ENCODE measurements around the gene NETO1. TPM values are rescaled to one million over a fixed set of nuclear protein-coding genes. Genes with fewer than 3 reads are reported as not detected.

Gene NETO1
- total and polyA plus RNA-seq, 5 experiments from 2014 or later = 0.21 to 1.7 TPM; not detected in 3

DNA sequence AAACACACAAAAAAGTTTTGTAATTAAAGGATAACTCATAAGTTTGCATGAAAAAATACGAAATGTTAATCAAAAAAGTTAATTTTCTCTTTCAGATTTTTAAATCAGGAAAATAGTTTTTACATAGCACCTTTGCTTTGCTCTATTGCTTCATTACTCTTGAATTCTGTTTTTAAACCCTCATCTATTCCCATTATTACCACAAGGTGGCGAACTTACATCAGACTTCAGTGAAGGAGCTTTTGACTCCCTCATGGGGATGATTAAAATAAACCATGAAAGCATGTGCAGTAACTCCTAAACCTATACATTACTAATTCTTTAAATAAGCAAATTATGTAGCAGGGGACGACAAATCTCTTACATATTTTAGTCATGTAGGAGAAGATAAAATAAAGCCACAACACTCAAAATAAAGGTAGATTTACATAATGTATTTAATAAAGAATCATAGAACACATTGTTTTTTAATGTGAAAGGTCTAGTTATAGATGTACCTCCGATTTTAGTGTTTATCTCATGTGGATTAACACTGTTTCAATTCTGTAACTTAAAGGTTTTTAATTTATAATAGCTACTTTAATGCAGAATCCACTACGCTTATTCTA, 105.2 kb downstream of the NETO1 start:
- DNase-seq (peak in 3 of 10 donors; percentile 13 to 39 (median 23)), ATAC-seq (no peak)
- POLR2A ChIA-PET = no interaction called here
- Mint-ChIP-seq H3K4me1 (no peaks in the 10 kb centered on the region), H3K9me3 (peaks cover 0 to 2% (median 0%) of the 10 kb centered on the region in 9 donors), H3K27me3 (peaks cover 0 to 3% (median 0%) of the 10 kb centered on the region in 5 donors), H3K4me3 (no peak overlapping the region), H3K27ac (no peak overlapping the region), H3K36me3 (no peaks in the 10 kb centered on the region)

DNA sequence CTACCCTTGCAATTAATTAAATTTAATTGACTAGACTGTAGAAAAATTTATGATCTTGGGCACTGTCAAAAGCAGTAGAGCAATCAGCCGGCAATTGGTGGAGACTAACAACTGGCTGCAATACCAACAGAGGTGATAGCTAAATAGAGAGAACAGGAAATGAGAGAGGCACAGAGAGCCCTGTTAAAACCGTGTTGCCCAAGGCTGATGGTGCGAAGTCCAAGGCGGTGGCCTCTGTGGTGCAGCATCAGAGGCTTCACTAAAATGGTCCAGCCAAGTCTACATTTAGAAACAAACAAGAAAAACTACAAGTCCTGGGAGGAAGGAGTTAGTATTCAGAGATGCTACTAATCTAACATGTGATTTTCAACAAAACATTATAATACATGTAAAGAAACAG, 115.6 kb downstream of the NETO1 start:
- H3K4me1 Mint-ChIP-seq = no peaks in the 10 kb centered on the region
- no peak overlapping the region for H3K27ac Mint-ChIP-seq
- DNase-seq (no peak), ATAC-seq (no peak)
- H3K4me3 Mint-ChIP-seq = no peak overlapping the region
- no peaks in the 10 kb centered on the region for H3K36me3 Mint-ChIP-seq
- POLR2A ChIA-PET = no interaction called here
- peaks cover 0 to 4% (median 0%) of the 10 kb centered on the region in 9 donors for H3K9me3 Mint-ChIP-seq
- H3K27me3 Mint-ChIP-seq = peaks cover 0 to 3% (median 0%) of the 10 kb centered on the region in 5 donors

DNA sequence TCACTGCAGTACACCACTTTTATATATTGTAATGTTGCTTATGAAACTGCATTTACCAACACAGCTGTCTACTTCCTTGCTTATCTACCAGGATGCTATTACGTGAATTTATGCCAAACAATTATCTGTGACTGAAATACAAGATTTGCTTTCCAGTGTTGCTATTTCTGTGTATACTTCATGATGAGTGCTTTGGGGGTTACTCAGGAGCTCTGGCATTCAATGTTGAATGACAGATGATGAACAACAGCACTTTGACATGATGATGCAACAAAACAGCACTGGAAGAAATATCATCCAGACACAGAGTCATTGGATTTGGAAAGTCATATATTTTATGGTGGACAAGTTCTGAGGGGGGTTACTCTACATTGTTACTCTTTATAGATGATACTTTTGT, 125.8 kb downstream of the NETO1 start:
- H3K27ac Mint-ChIP-seq = no peak overlapping the region
- no peaks in the 10 kb centered on the region for H3K4me1 Mint-ChIP-seq
- no peak overlapping the region for H3K4me3 Mint-ChIP-seq
- POLR2A ChIA-PET = no interaction called here
- H3K9me3 Mint-ChIP-seq = peaks cover 0 to 2% (median 0%) of the 10 kb centered on the region in 9 donors
- no peaks in the 10 kb centered on the region for H3K36me3 Mint-ChIP-seq
- DNase-seq = no peak
- no peak for ATAC-seq
- H3K27me3 Mint-ChIP-seq = peaks cover 0 to 2% (median 2%) of the 10 kb centered on the region in 5 donors

DNA sequence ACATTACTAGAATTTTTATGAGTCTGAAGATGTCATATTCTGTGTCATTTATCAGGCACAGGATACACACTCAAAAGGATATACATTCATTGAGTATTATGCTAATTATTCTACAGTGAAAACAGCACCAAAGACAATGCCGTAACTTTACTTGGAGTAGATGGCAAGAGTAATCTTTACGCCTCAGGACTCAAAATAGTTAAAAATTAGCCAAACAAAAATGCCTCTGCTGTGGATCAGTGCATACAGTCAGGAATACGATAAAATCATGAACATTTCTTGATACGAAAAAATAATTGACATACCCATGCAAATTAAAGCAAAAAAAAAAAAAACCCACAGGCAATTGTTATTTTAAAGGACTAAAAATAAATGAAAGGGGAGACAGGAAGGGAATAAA, 129.7 kb downstream of the NETO1 start:
- Mint-ChIP-seq H3K4me1 (no peaks in the 10 kb centered on the region), H3K4me3 (no peak overlapping the region), H3K36me3 (no peaks in the 10 kb centered on the region), H3K27me3 (peaks cover 0 to 2% (median 2%) of the 10 kb centered on the region in 5 donors), H3K27ac (no peak overlapping the region), H3K9me3 (peaks cover 0 to 2% (median 0%) of the 10 kb centered on the region in 9 donors)
- ATAC-seq (no peak), DNase-seq (no peak)
- POLR2A ChIA-PET = no interaction called here

DNA sequence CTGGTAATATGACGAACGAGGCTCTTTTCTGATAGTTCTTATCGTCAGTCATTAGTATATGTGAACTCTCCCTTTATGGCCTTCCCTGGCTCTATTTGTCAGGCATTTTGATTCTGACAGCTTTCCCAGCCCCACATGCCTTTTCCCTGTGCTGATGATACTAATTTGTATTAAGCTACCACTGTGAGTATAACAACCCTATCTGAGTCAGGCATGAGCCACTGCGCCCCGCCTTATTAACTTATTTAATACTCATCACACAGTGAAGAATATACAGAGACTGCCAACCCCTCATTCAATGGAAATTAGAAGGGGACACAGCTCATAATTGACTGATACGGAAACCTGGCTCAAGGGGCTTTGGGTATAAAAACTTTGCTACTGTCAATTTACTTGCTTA, 140.0 kb downstream of the NETO1 start:
- POLR2A ChIA-PET = no interaction called here
- Mint-ChIP-seq H3K9me3 (peaks cover 0 to 9% (median 0%) of the 10 kb centered on the region in 9 donors), H3K4me1 (peaks cover 0 to 2% (median 0%) of the 10 kb centered on the region in 4 donors), H3K27me3 (peaks cover 0 to 4% (median 0%) of the 10 kb centered on the region in 5 donors), H3K27ac (no peak overlapping the region), H3K4me3 (no peak overlapping the region), H3K36me3 (no peaks in the 10 kb centered on the region)
- DNase-seq = no peak
- ATAC-seq = no peak

DNA sequence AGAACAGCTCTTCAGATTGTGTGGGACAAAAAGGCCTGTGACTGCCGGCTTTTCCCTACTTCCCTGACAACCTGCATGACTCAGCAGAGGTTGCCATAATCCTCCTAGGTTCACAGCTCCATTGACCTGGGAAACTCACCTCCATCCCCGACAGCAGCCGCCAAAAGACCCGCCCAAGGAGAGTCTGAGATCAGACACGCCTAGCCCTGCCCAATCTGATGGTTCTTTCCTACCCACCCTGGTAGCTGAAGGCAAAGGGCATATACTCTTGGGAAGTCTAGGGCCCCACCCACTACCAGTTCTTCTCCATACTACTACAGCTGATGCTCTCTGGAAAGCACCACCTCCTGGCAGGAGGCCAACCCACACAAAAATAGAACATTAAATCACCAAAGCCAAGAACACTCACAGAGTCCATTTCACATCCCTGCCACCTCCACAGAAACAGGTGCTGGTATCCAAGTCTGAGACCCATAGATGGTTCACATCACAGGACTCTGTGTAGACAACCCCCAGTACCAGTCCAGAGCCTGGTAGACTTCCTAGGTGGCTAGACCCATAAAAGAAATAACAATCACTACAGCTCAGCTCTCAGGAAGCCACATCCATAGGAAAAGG, 140.6 kb downstream of the NETO1 start:
- ATAC-seq (no peak), DNase-seq (no peak)
- Mint-ChIP-seq H3K4me1 (peaks cover 0 to 2% (median 0%) of the 10 kb centered on the region in 4 donors), H3K4me3 (no peak overlapping the region), H3K36me3 (no peaks in the 10 kb centered on the region), H3K9me3 (peaks cover 0 to 9% (median 0%) of the 10 kb centered on the region in 9 donors), H3K27ac (no peak overlapping the region), H3K27me3 (peaks cover 0 to 4% (median 0%) of the 10 kb centered on the region in 5 donors)
- POLR2A ChIA-PET = no interaction called here

DNA sequence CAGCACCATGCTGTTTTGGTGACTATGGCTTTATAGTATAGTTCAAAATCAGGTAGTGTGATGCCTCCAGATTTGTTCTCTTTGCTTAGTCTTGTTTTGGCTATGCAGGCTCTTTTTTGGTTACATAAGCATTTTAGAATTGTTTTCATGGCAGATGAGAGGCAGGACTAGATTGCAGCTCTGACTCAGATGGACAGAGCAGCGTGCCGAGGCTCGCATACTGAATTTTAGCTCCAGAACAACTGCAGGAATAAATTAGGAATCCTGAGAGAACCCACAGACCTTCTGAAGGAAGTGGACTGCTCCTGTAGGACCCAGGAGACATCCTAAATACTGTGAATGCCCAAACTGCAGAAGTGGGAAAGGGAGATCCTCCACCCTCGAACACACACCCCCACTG, 141.6 kb downstream of the NETO1 start:
- ATAC-seq (no peak), DNase-seq (no peak)
- H3K27ac Mint-ChIP-seq = no peak overlapping the region
- POLR2A ChIA-PET = no interaction called here
- peaks cover 0 to 15% (median 0%) of the 10 kb centered on the region in 9 donors for H3K9me3 Mint-ChIP-seq
- H3K4me3 Mint-ChIP-seq = no peak overlapping the region
- H3K27me3 Mint-ChIP-seq = peaks cover 0 to 4% (median 0%) of the 10 kb centered on the region in 5 donors
- H3K4me1 Mint-ChIP-seq = peaks cover 0 to 2% (median 0%) of the 10 kb centered on the region in 4 donors
- H3K36me3 Mint-ChIP-seq = peaks cover 0 to 6% (median 0%) of the 10 kb centered on the region in 3 donors

DNA sequence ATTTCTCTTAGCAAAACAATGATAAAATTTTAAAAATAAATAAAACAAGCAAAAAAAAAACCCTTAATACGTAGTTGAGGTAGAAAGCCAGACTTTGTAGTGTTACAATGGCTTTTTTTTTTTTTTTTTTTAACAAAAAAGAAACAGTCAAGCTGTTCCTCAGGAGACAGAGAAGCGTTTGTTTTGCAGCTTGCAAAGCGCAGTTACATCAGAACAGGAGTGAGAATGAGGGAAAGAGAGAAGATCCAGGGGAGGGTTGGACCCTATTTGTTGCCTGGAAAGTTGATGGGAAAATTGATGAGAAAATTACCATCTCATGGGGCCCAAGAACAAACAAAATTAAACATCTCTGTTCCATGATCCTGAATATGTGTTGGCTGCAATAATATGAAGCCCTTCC, 146.5 kb downstream of the NETO1 start:
- DNase-seq (no peak), ATAC-seq (no peak)
- H3K36me3 Mint-ChIP-seq = peaks cover 0 to 6% (median 0%) of the 10 kb centered on the region in 3 donors
- no peaks in the 10 kb centered on the region for H3K4me1 Mint-ChIP-seq
- H3K9me3 Mint-ChIP-seq = peaks cover 0 to 15% (median 5%) of the 10 kb centered on the region in 9 donors
- POLR2A ChIA-PET = no interaction called here
- H3K4me3 Mint-ChIP-seq = no peak overlapping the region
- H3K27ac Mint-ChIP-seq = no peak overlapping the region
- H3K27me3 Mint-ChIP-seq = peaks cover 0 to 2% (median 0%) of the 10 kb centered on the region in 5 donors

DNA sequence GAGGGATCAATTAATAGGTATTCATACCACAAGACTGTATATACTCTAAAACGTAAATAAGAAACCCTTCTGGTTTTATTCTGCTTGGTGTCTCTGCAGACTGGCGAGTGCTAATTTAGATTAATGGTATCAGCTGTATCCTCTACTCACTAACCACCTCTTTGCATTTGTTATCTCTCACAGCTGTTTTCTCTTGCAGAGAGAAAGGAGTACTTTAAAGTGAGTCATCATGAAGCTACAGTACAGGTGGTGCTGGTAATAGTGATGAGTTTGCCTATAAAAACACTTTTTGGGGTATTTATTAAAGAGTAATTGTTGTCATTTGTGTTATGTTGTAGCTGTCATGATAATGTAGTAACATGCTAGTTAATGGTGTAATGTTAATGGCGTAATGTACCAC, 147.7 kb downstream of the NETO1 start:
- Mint-ChIP-seq H3K4me3 (no peak overlapping the region), H3K27me3 (peaks cover 0 to 2% (median 0%) of the 10 kb centered on the region in 5 donors), H3K27ac (no peak overlapping the region), H3K4me1 (no peaks in the 10 kb centered on the region), H3K36me3 (peaks cover 0 to 6% (median 0%) of the 10 kb centered on the region in 3 donors), H3K9me3 (peaks cover 0 to 11% (median 8%) of the 10 kb centered on the region in 9 donors)
- ATAC-seq (no peak), DNase-seq (no peak)
- POLR2A ChIA-PET = no interaction called here

DNA sequence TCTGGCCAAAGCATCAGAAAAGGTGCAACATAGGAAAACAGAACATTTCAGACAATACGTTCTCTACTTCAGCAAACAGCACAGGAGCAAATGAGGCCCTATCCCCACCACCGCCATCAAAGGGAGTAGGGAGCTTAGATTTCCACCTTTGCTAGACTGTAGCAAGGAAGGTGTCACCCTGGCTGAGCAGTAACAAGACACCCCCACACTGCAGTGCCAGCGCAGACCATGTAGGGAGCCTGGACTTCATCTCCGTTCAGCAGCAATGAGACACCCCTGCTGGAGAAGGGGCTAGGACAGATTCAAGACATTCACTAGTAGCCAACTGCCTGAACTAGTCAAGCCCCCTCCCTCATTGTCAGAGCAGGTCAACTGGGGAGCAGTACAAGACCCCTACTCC, 163.6 kb downstream of the NETO1 start:
- peaks cover 0 to 3% (median 0%) of the 10 kb centered on the region in 5 donors for H3K27me3 Mint-ChIP-seq
- POLR2A ChIA-PET = no interaction called here
- no peaks in the 10 kb centered on the region for H3K36me3 Mint-ChIP-seq
- DNase-seq (no peak), ATAC-seq (no peak)
- no peaks in the 10 kb centered on the region for H3K9me3 Mint-ChIP-seq
- H3K4me1 Mint-ChIP-seq = no peaks in the 10 kb centered on the region
- H3K4me3 Mint-ChIP-seq = no peak overlapping the region
- H3K27ac Mint-ChIP-seq = no peak overlapping the region

DNA sequence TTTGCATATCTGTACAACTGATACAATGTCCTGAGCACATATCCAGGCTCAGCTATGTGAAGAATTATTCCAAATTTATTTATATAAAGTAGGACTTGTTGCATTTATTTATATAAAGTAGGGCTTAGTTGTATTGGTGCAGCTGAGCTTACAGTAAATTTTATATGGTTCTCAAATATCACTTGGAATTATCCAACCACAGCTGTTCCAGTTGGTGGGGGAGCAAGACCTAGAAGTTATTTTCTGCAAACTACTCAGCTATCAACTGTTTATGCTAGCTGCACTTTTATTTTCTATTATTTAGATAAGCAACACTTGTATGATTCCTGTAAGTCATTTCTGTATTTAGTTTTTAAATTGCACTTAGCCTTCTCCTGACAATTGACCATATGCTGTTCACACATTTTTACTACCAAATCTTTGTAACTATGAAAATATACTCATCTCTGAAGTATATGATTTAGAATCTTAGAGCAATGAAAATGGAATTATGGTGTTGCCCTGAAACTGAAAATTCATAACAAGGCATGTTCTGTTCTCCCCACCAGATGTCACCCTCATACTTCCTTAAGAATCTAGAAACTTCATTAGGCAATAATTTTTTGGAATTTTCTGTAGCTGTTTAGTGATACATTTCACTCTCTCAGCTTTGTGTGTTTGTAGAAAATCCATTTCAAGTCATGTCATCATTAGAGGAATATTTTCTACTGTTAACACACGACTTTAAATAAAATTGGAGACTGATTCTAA, 166.7 kb downstream of the NETO1 start:
- POLR2A ChIA-PET = no interaction called here
- H3K4me1 Mint-ChIP-seq = no peaks in the 10 kb centered on the region
- DNase-seq (no peak), ATAC-seq (no peak)
- no peak overlapping the region for H3K4me3 Mint-ChIP-seq
- peaks cover 0 to 3% (median 0%) of the 10 kb centered on the region in 9 donors for H3K9me3 Mint-ChIP-seq
- peaks cover 0 to 3% (median 0%) of the 10 kb centered on the region in 5 donors for H3K27me3 Mint-ChIP-seq
- no peaks in the 10 kb centered on the region for H3K36me3 Mint-ChIP-seq
- H3K27ac Mint-ChIP-seq = no peak overlapping the region

DNA sequence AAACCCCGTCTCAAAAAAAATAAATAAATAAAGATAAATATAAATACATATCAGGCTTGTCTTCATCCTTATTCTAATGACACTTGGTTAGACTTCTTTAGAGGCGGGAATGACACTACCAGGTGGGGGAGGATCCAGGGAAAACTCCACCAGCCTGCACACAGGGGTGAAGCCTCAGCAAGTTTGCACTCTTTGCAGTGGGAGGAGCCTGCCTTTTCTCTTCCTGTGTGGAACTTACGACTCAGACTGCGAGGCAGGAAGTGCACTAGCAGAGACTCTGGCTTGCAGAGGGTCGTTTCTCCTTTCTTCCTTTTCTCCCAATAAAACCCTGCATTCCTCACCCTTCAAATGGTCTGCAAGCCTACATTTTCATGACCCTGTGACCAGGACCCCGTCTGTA, 170.1 kb downstream of the NETO1 start:
- Mint-ChIP-seq H3K4me3 (no peak overlapping the region), H3K27me3 (peaks cover 0 to 4% (median 2%) of the 10 kb centered on the region in 5 donors), H3K4me1 (no peaks in the 10 kb centered on the region), H3K9me3 (peaks cover 0 to 3% (median 0%) of the 10 kb centered on the region in 9 donors), H3K36me3 (no peaks in the 10 kb centered on the region), H3K27ac (no peak overlapping the region)
- ATAC-seq = no peak
- DNase-seq = no peak
- POLR2A ChIA-PET = no interaction called here

DNA sequence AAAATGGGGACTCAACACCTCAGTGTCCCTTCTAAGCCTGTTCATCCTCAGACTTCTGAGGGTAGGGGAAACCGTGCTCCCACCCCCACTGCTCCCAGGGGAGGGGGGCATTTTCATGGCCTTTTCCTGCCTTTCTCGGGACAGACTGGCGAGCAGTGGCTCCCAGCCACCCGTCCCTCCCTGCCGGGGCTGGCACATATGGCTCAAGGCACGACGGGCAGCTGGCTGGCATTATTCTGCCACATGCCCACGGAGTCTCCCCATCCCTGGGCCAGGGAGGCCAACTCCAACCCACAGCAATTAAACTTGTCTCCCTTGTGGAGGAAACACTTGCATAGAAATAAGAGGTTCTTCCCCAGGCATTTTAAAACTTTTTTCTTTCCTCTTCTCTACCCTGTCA, 175.2 kb downstream of the NETO1 start:
- no peaks in the 10 kb centered on the region for H3K4me1 Mint-ChIP-seq
- no peaks in the 10 kb centered on the region for H3K36me3 Mint-ChIP-seq
- no peak overlapping the region for H3K4me3 Mint-ChIP-seq
- peaks cover 0 to 4% (median 2%) of the 10 kb centered on the region in 5 donors for H3K27me3 Mint-ChIP-seq
- no peak for DNase-seq
- no peak overlapping the region for H3K27ac Mint-ChIP-seq
- no peak for ATAC-seq
- POLR2A ChIA-PET = no interaction called here
- H3K9me3 Mint-ChIP-seq = peaks cover 0 to 3% (median 0%) of the 10 kb centered on the region in 9 donors
